Measurements from ENCODE around the gene CD52. TPM values are rescaled to one million over a fixed set of nuclear protein-coding genes. Genes with fewer than 3 reads are reported as not detected.

Gene CD52
- polyA plus RNA-seq, 1 donor (not counting 4 experiments of a cell fraction or from before 2014, with no cell fraction given), result 0.22 TPM

- no peaks in the 10 kb centered on the region for H3K9me3 ChIP-seq (ENCODE audit: control insufficient read depth, low read depth, low read length)
- no peak overlapping the region for H2AFZ ChIP-seq (ENCODE audit: control insufficient read depth, low read length)
- peaks cover 41% of the 10 kb centered on the region for H3K4me1 ChIP-seq (ENCODE audit: control insufficient read depth, extremely low read depth, insufficient read depth, low read length)
- peaks cover 3% of the 10 kb centered on the region for H3K9me1 ChIP-seq (ENCODE audit: control insufficient read depth, extremely low read depth, insufficient read depth, low read length)
- dilution Hi-C loops (cut with MboI; ENCODE audit: extremely low pct_ligation_motif_present, low sequenced_read_pairs), result no loop called here
- peak overlapping the region; percentile 6 for H3K9ac ChIP-seq (ENCODE audit: control insufficient read depth, extremely low read depth, insufficient read depth, low read length)
- H3K36me3 ChIP-seq (ENCODE audit: control insufficient read depth in 2 of 2, extremely low read depth in 1 of 2, insufficient read depth in 2 of 2, low read length in 2 of 2), result peaks cover 0 to 3% of the 10 kb centered on the region in 2 experiments
- peak overlapping the region in 1 of 3 experiments; percentile 7 for H3K4me3 ChIP-seq (ENCODE audit: control insufficient read depth in 2 of 3, extremely low read depth in 1 of 3, insufficient read depth in 2 of 3, low read depth in 1 of 3, low read length in 3 of 3)
- FAIRE-seq, result peak; percentile 32
- DNase-seq (ENCODE audit: low read depth, low spot score), result no peak
- H3K79me2 ChIP-seq (ENCODE audit: control insufficient read depth, insufficient read depth, low read length), result no peaks in the 10 kb centered on the region
- no peak for TF ChIP-seq CTCF (optimal IDR thresholded peaks at IDR 0.05 in 1 of 3, IDR thresholded peaks at IDR 0.05 in 1 of 3, conservative IDR thresholded peaks at IDR 0.05 in 1 of 3; ENCODE audit: extremely low read depth in 1 of 3, insufficient read depth in 2 of 3, low read length in 3 of 3)
- TF ChIP-seq EZH2 (IDR thresholded peaks at IDR 0.05; ENCODE audit: low read length), result no peak
- no peaks in the 10 kb centered on the region for H4K20me1 ChIP-seq (ENCODE audit: control insufficient read depth, extremely low read depth, insufficient read depth, low read length)
- H3K27ac ChIP-seq (ENCODE audit: control insufficient read depth, insufficient read depth, low read length), result peak overlapping the region; percentile 96
- no peaks in the 10 kb centered on the region for H3K27me3 ChIP-seq (ENCODE audit: control insufficient read depth, extremely low read depth, insufficient read depth, low read length)
- peak overlapping the region; percentile 90 for H3K4me2 ChIP-seq (ENCODE audit: control insufficient read depth, extremely low read depth, insufficient read depth, low read depth, low read length)
These were observed 33.2 kb downstream of the CD52 start for GRCh38 chr1:26350701-26351589.

GRCh38 chr1:26351590-26352337, 34.0 kb downstream of the CD52 start:
- Histone ChIP-seq H2AFZ (ENCODE audit: control insufficient read depth, low read length) (peak overlapping the region; percentile 73), H3K9ac (ENCODE audit: control insufficient read depth, extremely low read depth, insufficient read depth, low read length) (peak overlapping the region; percentile 85), H3K79me2 (ENCODE audit: control insufficient read depth, insufficient read depth, low read length) (no peaks in the 10 kb centered on the region), H3K4me3 (ENCODE audit: control insufficient read depth in 2 of 3, extremely low read depth in 1 of 3, insufficient read depth in 2 of 3, low read depth in 1 of 3, low read length in 3 of 3) (peak overlapping the region in 2 of 3 experiments; percentile 36 to 60), H3K4me2 (ENCODE audit: control insufficient read depth, extremely low read depth, insufficient read depth, low read depth, low read length) (peak overlapping the region; percentile 90), H3K9me1 (ENCODE audit: control insufficient read depth, extremely low read depth, insufficient read depth, low read length) (peaks cover 3% of the 10 kb centered on the region), H3K27ac (ENCODE audit: control insufficient read depth, insufficient read depth, low read length) (peak overlapping the region; percentile 96), H3K4me1 (ENCODE audit: control insufficient read depth, extremely low read depth, insufficient read depth, low read length) (peaks cover 48% of the 10 kb centered on the region), H3K9me3 (ENCODE audit: control insufficient read depth, low read depth, low read length) (no peaks in the 10 kb centered on the region), H4K20me1 (ENCODE audit: control insufficient read depth, extremely low read depth, insufficient read depth, low read length) (no peaks in the 10 kb centered on the region), H3K36me3 (ENCODE audit: control insufficient read depth in 2 of 2, extremely low read depth in 1 of 2, insufficient read depth in 2 of 2, low read length in 2 of 2) (peaks cover 0 to 1% of the 10 kb centered on the region in 2 experiments), H3K27me3 (ENCODE audit: control insufficient read depth, extremely low read depth, insufficient read depth, low read length) (no peaks in the 10 kb centered on the region)
- DNase-seq (ENCODE audit: low read depth, low spot score), result peak; percentile 76
- peak; percentile 98 for FAIRE-seq
- dilution Hi-C loops (cut with MboI; ENCODE audit: extremely low pct_ligation_motif_present, low sequenced_read_pairs), result no loop called here
- TF ChIP-seq CTCF (optimal IDR thresholded peaks at IDR 0.05 in 1 of 3, IDR thresholded peaks at IDR 0.05 in 1 of 3, conservative IDR thresholded peaks at IDR 0.05 in 1 of 3; ENCODE audit: extremely low read depth in 1 of 3, insufficient read depth in 2 of 3, low read length in 3 of 3), result no peak
- no peak for TF ChIP-seq EZH2 (IDR thresholded peaks at IDR 0.05; ENCODE audit: low read length)
